Fibroblast of upper back skin (primary cell): ENCODE results near the gene ZFP64.
"Not testable (repeated sequence)": the region's sequence is repeated elsewhere in the genome, so short reads cannot be mapped to it uniquely, and the experiment has no call there.

Experiments used
- DNase-seq: peaks from one replicate; pipeline ENCODE4 v3.0.0-alpha.2; 2013

Gene ZFP64

DNA sequence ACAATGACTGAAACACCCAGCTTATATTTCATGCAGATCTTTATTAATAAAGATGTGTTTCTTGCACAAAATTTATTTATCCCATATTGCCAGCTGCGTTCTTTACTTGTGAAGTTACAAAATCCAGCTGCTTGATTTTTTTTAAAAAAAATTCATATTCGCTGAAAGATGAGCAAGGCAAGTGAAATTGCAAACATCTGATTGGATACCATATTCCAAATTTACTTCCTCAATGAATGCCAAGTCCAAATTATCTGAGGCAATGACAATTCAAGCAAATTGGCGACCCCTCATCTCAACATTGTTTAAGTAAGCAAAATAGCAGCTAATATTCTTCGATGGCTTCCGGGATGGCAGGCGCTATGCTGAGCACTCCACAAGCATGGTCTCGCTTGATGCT lies 37.7 kb downstream of the ZFP64 start:
- no peak for DNase-seq

DNA sequence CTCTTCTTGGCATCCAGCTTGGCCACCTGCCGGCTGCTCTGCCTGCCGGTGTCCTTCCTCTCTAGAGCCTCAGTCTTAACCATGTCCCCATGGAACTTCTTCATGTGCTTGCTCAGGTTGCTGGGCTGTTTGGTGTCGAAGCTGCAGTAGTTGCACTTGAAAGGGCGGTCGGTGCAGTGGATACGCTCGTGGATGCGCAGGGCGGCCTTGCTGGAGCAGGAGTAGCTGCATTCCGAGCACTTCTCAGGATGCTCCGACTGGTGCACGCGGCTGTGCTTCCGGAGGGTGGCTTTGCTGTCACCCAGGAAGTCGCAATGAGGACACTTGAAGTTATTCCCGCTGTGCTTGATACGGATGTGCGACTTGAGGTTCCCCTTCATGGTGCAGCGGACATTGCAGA lies 38.7 kb downstream of the ZFP64 start:
- DNase-seq, result no peak

DNA sequence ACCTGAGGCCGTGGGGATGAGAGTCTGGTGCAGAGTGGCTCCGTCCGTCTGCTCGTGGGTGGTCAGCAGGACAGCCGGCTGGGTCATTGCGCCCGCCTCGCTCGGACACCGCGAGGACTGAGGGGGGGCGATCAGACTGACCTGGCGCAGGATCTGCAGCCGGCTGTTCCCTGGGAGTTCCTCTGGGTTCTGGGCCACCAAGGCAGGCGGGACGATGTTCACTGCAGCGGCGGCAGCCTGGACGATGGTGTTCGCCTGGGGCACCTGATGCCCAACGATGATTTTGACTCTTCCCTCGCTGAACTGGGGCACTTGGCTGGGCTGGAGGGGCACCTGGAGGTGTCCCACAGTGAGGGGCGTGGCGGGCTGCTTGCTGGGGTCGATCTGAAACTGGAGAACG lies 39.2 kb downstream of the ZFP64 start:
- DNase-seq, result no peak

GRCh38 chr20:52150440-52151258 lies 40.9 kb downstream of the ZFP64 start:
- peak; percentile 42 for DNase-seq

GRCh38 chr20:52145587-52145986 lies 46.0 kb downstream of the ZFP64 start:
- DNase-seq, result no peak

DNA sequence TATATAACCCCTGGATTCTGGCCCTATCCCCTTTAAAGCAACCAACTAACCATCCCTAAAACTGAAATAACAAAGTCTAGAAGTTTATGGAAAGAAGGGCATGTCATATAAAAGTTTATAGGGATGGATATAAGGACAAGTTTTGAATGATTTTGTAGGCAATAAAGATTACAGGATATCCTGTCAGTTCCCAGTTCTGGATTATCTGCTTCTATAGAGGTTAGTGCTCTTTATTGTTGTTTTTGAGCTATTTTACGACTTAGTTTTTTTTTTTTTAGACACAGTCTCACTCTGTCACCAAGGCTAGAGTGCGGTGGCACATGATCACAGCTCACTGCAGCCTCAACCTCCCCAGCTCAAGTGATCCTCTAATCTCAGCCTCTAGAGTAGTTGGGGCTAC lies 48.3 kb downstream of the ZFP64 start:
- no peak for DNase-seq

- no peak for DNase-seq
These were observed 48.8 kb downstream of the ZFP64 start for GRCh38 chr20:52142757-52143156.

- DNase-seq, result no peak
These were observed 51.6 kb downstream of the ZFP64 start for GRCh38 chr20:52139986-52140385.

DNA sequence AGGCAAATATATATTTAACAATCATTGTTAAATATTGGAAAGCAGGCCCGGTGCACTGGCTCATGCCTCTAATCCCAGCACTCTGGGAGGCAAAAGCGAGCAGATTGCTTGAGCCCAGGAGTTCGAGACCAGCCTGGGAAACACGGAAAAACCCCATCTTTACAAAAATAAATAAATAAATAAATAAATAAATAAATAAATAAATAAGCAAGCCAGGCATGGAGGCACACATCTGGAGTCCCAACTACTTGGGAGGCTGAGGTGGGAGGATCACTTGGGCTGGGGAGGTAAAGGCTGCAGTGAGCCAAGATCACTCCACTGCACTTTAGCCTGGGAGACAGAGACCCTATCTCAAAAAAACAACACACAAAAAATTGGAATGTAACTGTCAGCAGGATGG lies 53.7 kb downstream of the ZFP64 start:
- DNase-seq, result no peak

GRCh38 chr20:52133714-52134113 lies 57.9 kb downstream of the ZFP64 start:
- not testable (repeated sequence) for DNase-seq

GRCh38 chr20:52132337-52132736 lies 59.2 kb downstream of the ZFP64 start:
- DNase-seq, result no peak

DNA sequence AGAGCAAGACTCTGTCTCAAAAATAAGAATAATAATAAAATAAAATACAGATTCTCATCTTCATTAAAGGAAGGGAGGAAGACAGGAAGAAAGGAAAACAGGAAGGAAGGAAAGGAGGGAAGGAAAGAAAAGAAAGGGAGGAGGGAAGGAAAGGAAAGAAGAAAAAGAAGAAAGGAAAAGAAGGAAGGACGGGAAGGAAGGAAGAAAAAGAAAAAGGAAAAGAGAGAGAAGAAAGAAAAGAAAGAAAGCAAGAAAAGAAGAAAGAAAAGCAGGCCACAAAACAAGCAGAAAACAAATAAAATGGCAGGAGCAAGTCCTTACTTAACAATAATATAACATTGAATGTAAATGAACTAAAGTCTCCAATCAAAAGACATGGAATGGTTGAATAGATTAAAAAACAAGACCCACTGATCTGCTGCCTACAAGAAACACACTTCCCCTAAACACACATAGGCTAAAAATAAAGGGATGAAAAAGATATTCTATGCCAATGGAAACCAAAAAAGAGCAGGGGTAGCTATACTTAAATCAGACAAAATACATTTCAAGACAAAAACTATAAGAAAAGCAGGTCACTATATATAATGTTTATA lies 60.4 kb downstream of the ZFP64 start:
- DNase-seq, result no peak

DNA sequence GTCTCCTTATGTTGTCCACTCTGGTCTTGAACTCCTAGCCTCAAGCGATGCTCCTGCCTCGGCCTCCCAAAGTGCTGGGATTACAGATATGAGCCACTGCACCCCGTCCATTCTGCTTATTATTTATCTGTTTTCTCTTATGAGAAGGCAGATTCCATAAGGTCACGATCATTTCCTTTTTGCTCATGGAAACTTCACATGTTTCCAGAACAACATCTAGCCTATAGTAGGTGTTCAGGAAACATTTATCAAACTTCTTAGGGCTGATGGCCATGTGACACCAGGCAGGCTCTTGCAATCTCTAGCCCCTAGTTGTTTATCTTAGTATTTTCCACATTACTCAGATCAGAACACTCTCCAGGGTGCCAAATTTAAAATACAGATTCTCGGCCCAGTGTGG lies 61.2 kb downstream of the ZFP64 start:
- no peak for DNase-seq

- DNase-seq, result peak; percentile 14
These were observed 62.0 kb downstream of the ZFP64 start for GRCh38 chr20:52129611-52130010.

DNA sequence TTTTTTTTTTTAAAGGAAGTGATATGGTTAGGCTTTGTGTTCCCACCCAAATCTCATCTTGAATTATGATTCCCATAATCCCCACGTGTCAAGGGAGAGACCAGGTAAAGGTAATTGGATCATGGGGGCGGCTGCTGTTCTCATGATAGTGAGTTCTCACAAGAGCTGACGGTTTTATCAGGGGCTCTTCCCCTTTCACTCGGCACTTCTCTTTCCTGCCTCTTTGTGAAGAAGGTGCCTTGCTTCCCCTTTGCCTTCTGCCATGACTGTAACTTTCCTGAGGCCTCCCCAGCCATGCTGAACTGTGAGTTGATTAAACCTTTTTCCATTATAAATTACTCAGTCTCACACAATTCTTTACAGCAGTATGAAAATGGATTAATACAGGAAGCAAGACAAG lies 64.3 kb downstream of the ZFP64 start:
- no peak for DNase-seq

DNA sequence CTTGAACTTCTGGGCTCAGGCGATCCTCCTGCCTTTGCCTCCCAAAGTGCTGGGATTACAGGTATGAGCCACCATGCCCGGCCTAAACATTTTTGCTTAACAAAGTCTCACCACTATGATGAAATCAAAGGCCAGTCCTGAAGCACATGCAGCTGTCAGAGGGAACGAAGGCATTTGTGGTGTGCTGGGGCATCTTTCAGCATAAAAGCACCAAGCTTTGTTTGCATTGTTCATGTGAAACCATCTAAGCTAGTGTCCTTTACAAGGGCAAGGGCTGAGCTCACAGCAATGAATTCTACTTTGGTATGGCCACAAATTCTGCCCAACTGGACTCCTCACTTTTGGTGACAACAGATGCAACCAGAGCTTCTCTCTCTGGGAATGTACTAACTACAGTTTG lies 66.8 kb downstream of the ZFP64 start:
- no peak for DNase-seq

DNA sequence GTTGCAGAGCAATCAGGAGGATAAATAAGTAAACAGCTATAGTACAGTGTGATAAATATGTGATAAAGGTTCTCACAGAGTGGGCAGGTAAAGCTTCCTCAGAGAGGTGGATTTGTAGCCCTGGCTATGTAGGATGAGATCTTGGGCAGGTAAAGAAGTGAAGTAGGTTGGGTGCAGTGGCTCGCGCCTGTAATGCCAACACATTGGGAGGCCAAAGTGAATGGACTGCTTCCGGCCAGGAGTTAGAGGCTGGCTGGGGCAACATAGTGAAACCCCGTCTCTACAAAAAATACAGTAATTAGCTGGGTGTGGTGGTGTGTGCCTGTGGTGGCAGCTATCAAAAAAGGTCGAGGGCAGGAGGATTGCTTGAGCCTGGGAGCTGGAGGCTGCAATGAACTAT lies 72.9 kb downstream of the ZFP64 start:
- DNase-seq, result no peak

GRCh38 chr20:52118016-52118623 lies 73.5 kb downstream of the ZFP64 start:
- DNase-seq, result no peak

GRCh38 chr20:52110456-52110855 lies 81.1 kb downstream of the ZFP64 start:
- no peak for DNase-seq

GRCh38 chr20:52105442-52106422 lies 85.8 kb downstream of the ZFP64 start:
- peak; percentile 19 for DNase-seq

DNA sequence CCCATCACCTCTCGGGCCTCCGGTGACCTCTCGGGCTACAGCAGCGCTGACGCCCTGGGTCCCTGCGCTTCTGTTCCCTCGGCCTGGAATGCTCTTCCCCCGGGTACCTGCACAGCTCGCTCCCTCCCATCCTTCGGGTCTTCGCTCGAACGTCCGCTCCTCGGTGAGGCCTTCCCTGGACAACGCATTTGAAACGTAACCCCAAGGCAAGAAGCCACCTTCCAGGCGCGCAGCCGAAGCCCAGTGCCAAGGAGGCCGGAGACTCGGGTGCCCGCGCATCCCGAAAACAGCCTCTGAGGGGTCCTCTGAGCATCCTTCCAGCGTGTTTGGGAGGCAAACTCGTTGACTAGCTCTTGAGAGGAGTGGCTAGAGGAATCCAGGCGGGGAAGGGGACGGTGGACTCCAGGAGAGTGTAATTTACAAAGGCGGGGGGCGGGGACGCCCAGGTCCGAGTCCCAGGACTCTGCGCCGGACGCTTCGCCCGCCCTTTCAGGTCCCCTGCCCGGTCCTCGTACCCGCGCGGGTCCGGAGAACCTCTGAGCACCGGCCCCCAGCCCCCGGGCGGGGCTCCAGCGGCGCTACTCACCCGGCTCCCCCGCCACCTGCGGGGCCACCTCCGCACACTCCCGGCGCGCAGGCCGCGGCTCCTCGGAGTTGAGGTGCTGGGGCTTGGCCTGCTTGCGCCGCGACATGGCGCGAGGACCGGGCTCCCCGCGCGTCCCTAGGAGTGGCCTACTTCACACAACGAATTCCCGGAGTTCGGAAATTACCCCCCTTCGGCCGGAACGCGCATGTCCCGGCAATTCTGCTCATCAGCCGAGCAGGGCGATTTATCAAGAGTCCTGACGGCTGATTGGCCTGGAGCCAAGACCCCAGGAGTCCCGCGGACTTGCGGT lies 86.8 kb downstream of the ZFP64 start:
- DNase-seq, result peak; percentile 73
